HG03159 (cell line): Measurements from ENCODE around the gene CCN5.
"Not testable (repeated sequence)": the region's sequence is repeated elsewhere in the genome, so short reads cannot be mapped to it uniquely, and the experiment has no call there.

Experiments used
- ATAC-seq: cut with Tn5 transposase; IDR thresholded peaks from one replicate; pipeline ENCODE4 v1.9.1; 2021; ENCODE audit warnings: mild to moderate bottlenecking, moderate library complexity; ENCODE audit not compliant: unreplicated experiment

Gene CCN5

DNA sequence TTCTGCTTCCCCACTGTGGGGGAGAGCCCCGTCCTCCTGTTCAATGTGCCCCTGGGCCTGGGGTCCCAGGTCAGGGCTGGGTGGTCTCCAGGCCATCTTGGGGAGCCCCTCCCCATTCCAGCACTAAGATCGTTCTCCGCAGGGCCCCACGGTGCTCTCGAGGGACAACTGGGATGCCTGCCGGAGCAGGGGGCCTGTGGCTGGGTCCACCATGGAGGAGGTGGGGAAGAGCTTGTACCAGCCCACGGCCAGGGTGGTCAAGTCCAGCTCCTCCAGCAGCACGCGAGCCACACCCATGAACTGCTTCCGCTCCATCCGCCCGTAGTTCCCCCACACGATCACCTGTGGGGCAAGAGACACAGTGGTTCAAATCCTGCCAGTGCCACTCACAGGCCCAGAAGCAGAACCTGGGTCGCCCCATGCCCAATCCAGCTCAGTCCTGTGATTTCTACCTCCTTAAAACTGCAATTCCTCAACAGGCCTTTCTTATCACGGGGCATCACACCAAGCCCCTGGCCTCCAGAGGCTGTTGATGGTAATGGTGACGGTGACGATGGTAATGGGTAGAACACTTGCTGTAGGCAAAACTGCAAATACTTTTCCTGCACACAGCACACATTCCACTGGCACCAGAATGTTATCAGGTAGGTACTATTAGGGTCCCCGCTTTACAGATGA is 41.0 kb downstream of the CCN5 start:
- ATAC-seq: no peak

DNA sequence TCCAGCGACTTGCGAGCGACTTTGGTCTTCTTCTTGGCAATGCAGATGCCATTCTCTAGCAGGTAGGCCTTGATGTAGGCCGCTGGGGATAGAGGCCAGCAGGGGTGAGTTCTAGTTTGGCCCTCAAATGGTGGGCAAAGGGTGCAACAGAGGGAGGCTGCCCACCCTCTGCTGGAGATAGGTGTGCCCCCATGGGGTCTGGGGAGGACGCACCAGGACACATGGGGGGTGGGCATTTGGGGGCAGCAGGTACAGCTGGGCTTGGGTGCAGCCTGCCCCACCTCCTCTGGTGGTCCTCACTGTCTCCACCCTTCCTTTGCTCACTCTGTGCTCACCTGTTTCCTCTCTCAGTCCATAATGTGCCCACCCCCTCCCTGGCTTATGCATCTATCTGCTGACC is 41.8 kb downstream of the CCN5 start:
- ATAC-seq: no peak

DNA sequence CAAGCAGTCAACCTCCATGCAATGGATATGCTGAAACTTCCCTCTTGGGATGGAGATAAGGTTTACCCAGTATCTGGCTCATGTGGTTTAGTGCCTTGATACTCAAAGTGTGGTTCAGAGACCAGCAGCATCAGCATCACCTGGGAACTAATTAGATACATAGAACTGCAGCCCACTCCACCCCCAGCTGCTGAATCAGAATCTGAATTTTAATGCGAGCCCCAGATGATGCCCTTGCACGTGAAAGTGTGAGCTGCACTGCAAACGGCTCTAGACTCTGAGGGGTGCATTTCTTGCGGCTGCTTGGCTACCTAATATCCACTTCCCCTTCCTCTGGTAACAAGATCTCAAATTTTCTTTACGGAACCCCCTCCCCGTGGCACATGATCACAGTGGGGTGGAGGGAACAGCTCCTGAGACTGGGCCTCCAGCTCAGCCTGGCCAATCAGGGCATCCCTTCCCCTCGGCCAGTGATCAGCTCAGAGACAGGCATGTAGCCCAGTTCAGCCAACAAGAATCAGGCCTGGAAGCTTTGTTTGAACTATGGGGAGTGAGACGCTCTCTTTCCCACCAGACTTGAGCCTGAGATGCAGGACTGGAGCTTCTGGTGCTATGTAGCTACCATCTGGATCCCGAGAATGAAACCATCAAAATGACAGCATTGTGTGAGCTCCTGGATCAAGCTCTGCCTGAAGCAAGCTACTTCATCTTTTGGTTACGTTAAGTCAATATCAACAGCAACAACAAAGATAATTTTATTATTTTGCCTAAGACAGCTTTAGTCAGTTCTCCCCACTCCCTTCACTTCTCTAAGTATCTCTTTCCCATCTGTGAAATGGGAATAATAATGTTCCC is 43.3 kb downstream of the CCN5 start:
- no peak for ATAC-seq

GRCh38 chr20:44759595-44759994 is 44.4 kb downstream of the CCN5 start:
- ATAC-seq: no peak

DNA sequence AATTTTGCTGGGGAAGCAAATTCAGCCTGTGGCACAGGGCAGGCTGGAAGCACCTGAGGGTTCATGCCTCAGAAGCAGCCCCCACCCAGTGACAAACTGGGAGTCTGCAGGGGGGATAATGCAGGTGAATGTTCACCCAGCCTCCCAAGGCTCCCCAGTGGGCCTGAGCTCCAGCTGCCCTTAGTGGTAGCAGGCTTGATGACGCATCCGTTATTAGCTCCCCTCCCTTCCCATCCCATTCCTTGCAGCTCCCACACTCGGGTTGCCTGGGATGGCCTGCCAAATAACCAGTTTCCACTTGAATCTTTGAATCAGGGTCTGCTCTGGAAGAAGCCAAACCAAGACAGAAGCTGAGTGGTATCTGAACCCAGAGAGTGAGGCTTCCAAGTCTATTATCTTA is 46.3 kb downstream of the CCN5 start:
- ATAC-seq: no peak

- ATAC-seq: no peak
These were observed 47.4 kb downstream of the CCN5 start for GRCh38 chr20:44762466-44763140.

DNA sequence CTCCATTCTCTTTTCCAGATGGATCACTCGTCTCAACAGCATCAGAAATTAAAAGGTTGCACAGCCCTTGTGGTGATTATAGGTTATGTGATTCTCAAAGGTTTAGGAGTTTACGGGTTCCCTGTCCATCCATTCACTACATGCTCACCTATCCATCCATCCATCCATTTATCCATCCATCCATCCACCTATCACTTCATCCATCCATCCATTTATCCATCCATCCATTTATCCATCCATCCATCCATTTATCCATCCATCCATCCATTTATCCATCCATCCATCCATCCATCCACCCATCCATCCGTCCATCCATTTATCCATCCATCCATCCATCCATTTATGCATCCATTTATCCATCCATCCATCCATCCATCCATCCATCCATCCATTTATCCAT is 48.6 kb downstream of the CCN5 start:
- ATAC-seq: not testable (repeated sequence)

DNA sequence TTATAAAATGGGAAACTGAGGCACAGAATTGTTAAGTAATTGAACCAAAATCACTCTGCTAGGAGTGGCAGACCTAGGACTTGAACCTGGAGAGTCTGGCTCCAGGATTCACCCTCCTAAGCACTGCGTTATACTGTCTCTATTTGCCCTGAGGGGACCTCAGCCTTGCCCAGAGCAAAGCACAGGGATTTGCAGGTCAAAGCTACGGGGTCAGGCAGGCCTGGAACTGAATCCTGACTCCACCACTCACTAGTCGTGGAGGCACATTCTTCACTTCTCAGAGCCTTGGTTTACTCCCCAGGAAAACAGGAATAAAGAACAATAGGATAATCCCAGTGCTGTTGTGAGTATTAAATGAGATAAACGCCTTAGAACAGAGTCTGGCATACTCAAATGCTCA is 49.9 kb downstream of the CCN5 start:
- ATAC-seq: no peak

DNA sequence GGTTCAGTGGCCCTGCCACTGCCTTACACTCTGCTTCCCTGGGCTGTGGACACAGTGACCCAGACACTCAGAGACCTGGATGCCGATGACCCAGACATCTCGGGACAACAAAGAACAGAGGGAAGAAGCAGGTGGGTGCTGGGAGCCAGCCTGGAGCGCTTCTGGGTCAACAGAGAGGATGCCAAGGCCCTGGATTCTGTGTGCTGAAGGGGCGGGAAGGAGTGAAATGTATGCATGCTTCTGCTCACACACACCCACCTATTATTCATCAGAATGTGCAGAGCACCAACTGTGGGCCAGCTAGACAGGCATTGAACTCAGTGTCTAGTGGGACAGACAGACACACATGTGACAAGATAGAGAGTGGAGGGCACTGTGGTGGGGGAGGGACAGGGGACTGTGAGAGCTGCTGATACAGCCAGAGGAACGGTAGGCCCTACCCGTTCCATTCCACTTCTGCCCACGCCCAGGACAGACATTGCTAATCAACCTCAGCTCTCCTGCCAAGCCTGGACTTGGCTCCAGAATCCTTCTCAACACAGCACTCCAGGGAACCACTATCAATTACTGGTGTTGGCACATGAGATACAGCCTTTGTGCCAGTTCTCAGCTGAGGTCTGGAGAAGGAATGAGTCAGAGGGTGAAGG is 50.7 kb downstream of the CCN5 start:
- ATAC-seq: no peak

- no peak for ATAC-seq
These were observed 53.1 kb downstream of the CCN5 start for GRCh38 chr20:44768256-44768655.

DNA sequence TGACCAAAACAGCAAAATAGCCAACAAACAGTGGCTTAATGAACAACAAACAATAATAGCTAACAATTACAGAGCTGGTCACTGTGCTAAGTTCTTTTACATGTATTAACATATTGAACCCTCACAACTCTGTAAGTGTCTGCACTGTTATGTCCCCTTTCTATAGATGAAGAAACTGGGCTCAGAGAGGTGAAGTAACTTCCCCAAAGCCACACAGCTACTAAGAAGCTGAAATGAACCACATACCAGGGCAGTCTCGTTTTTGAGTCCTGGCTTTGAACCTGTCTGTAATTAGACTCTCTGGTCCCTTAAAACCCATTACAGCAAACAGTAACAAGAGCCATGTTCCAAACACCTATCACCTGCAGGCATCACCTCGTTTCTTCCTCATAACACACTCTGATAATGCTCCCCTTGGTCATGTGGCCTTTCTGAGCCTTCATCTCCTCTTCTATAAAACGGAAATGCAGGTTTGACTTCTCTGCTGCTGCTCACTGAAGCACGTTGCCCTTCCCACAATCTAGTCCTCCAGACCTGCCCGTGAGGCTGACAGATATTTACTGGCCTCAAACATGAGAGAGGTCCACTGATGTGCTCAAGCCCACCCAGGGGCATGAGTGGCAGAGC is 53.8 kb downstream of the CCN5 start:
- no peak for ATAC-seq

DNA sequence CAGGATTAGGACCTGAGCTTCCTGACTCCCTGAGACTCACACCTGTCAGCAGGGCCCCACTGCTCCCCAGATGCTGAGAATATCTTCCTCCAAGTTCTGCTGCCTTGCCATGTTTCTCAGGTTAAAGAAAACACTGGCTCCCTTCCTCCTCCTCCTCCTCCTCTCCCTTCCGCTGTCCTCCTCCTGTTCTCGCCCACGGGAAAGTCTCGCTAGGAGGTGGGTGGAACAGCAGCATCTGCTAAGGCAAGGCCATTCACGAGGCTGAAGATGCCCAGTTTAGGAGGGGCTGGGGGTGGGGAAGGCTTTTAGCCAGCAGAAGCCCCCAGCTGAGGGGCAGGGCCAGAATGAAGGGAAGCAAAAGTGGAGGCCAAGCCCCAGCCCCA is 54.3 kb downstream of the CCN5 start:
- no peak for ATAC-seq

DNA sequence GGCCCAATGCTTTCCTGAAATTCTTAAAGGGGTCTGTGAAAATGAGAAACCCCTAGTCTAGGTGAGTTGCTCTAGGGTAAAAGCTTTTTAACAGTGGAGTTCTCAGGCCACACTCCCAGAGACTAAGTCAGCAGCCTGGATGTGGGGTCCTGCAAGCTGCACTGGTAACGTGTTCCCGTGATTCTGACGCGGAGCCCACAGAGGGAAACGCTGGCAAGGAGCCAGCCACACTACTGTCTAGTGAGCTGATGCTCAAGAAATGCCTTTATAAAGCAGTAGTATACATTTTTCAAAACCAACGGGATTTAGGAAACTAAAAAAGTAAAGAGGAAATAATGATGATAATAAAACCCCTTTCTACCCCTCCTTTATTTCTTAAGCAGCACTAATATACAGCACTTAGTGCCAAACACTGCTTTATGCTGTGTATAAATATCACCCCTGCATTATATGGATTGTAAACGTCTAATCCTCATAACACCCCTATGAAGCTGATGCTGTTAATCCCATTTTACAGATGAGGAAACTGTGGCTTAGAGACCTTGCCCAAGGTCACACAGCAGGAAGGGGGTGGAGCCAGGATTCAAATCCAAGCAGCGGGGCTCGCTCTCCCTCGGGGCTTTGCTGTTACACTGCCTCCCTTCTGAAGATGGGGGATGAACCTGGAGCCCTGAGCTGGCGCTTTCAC is 55.5 kb downstream of the CCN5 start:
- ATAC-seq: no peak

DNA sequence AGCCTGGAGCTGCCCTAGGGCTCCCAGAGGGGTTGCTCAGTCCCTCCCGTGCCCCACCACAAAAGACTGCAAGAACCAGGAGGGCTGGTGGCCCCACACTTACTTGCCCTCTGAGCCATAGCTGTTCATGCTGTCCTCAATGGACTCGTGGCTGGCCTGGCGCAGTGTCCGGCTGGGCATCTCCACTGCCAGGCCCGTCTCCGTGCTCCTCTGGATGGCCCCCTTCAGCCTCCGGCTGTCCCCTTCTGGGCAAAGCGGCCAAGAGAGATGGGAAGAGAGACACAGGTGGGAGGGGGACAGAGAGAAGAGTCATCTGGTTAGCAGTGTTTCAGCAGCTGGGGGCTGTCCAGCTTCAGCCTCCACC is 56.0 kb downstream of the CCN5 start:
- no peak for ATAC-seq

DNA sequence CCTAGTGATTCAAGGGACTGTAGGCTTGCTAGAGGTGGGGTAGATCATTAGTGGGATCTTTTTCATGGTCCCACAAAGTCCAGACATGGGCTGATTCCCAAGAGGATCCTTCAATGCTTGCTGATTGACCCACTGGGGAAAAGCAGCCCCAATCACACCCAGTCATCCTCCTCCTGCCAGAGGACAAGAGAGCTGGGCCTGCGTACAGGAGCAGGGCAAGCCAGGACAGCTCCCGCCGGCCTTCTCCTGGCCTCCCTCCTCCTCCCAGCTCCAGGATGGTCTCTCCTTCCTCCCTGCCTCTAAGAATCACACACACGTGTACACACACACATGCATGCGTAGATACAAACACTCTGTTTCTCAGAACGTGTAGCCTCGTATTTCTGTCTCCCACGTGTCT is 57.5 kb downstream of the CCN5 start:
- no peak for ATAC-seq

DNA sequence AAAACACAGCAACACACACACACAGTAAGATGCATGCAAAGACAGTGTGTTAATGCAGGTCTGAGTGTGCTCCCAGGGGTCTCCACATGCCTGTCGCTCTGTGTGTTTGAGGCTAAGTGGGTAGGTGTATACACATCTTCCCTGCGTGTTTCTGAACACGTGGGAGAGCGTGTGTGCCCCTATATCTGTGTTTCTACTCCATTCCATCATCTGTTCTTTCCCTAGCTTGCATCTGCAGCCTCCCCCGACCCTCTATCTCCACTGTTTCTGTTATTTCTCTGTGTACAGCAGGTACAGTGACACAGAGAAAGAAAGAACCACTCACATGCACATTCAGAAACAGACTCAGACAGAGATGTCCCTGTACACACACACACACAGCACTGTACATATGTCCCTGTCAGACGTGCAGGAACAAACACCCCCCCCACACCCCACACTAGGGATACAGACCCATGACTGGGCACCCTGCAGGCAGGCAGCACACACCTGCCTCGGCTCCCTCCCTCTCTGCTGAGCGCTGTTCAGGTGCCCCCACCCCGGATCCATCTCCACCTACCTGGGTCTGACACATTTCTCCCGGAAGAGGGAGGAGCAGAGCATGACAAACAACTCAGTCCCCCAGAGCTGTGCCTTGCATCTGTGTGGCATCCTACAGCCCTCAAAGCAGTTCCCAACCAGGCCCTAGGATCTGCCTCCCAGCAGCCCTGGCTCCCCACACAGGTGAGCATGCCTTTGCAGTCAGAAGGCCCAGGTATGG is 58.1 kb downstream of the CCN5 start:
- no peak for ATAC-seq

- no peak for ATAC-seq
These were observed 61.8 kb downstream of the CCN5 start for GRCh38 chr20:44776980-44777379.
